Peyer's patch (tissue), 4 donors: ENCODE measurements around the gene FGF22. TPM values are rescaled to one million over a fixed set of nuclear protein-coding genes. Genes with fewer than 3 reads are reported as not detected.

Source experiments
- DNase-seq, 3 donors: peaks; one replicate each; pipeline ENCODE4 v3.0.0-alpha.2; 2017 to 2019
- H3K27ac ChIP-seq, 4 donors: fragments of 200-600 bp; sonication (generic); one replicate each; pipeline ENCODE4 v1.5.1; 2016 to 2019
- H3K27me3 ChIP-seq, 2 donors: fragments of 200-600 bp; sonication (generic); one replicate each; pipeline ENCODE4 v1.5.1; 2019
- H3K36me3 ChIP-seq, 3 donors: fragments of 200-600 bp; sonication (generic); one replicate each; pipeline ENCODE4 v1.5.1; 2016 to 2019
- H3K4me1 ChIP-seq, 4 donors: fragments of 200-600 bp; sonication (generic); one replicate each; pipeline ENCODE4 v1.5.1; 2016 to 2019
- H3K4me3 ChIP-seq, 4 donors: fragments of 200-600 bp; sonication (generic); 1 replicate in 3 of 4; 2 replicates in 1 of 4; pipeline ENCODE4 v1.5.1; 2016 to 2019; ENCODE audit warnings: mild to moderate bottlenecking in 1 of 4
- H3K9me3 ChIP-seq, 4 donors: fragments of 200-600 bp; sonication (generic); one replicate each; pipeline ENCODE4 v1.5.1; 2016 to 2019; ENCODE audit warnings: mild to moderate bottlenecking in 1 of 4
- CTCF ChIP-seq, 6 experiments: fragments of 450-650 bp in 4 of 6; fragments of 200-600 bp in 2 of 6; sonication (generic) in 1 of 6; IDR thresholded peaks; one replicate each; pipeline ENCODE4 v1.5.1; 2017 to 2019; ENCODE audit warnings: antibody characterized with exemption in 6 of 6, mild to moderate bottlenecking in 3 of 6, moderate library complexity in 1 of 6
- POLR2A ChIP-seq, 2 donors: fragments of 450-650 bp; IDR thresholded peaks; one replicate each; pipeline ENCODE4 v1.5.1; 2017; ENCODE audit warnings: antibody characterized with exemption in 2 of 2, mild to moderate bottlenecking in 2 of 2, moderate library complexity in 2 of 2
- total RNA-seq, 4 donors: library from RNA; depleted of rRNA; stranded (reverse); fragments of >200 nt; gene quantifications; one replicate each; pipeline ENCODE4 v1.1.0, GENCODE V29; 2016

FGF22 gene
- total RNA-seq, 4 donors from 2014 or later: not detected

DNA sequence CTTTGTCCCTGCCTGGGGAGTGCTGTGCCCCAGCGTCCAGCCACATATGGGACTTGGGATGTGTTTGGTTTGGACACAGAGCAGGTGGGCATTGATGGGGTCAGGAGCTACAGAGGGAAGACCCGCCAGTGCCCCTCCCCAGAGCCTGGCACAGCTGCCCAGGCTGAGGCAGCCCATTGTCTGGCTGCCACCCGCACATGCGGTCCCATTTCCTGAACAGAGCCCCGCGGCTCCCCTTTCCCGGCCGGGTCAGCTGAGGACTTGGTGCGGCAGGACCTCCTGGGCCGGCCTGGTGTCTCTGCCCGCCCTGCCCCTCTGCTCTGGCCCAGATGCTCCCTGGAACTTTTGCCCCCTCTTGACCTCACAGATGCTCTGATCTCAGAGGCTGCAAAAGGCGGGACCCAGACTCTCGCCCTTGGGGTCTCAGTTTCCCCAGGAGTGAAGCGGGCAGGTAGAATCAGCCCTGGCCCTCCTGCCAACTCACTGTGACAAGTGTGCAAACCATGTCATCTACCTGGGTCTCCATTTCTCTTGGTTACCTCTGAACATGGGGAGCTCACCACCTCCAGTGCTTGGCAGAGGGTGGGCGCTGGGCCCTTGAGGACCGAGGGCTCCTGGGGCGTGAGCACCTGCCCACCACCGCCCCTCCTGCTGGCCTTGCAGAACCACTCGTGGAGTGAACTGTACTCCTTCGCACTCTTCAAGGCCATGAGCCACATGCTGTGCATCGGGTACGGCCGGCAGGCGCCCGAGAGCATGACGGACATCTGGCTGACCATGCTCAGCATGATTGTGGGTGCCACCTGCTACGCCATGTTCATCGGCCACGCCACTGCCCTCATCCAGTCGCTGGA is 32.2 kb upstream of the FGF22 start:
- H3K4me3 ChIP-seq: no peak overlapping the region
- H3K27ac ChIP-seq: no peak overlapping the region
- TF ChIP-seq POLR2A (IDR thresholded peaks at IDR 0.05) (no peak), CTCF (IDR thresholded peaks at IDR 0.05) (no peak)
- no peak for DNase-seq
- peaks cover 0 to 18% (median 9%) of the 10 kb centered on the region in 4 donors for H3K4me1 ChIP-seq
- H3K36me3 ChIP-seq: no peaks in the 10 kb centered on the region
- H3K27me3 ChIP-seq: no peaks in the 10 kb centered on the region
- no peaks in the 10 kb centered on the region for H3K9me3 ChIP-seq

GRCh38 chr19:608155-609003 is 31.3 kb upstream of the FGF22 start:
- Histone ChIP-seq H3K36me3 (no peaks in the 10 kb centered on the region), H3K4me1 (peaks cover 0 to 18% (median 9%) of the 10 kb centered on the region in 4 donors), H3K27ac (no peak overlapping the region), H3K27me3 (no peaks in the 10 kb centered on the region), H3K4me3 (no peak overlapping the region), H3K9me3 (no peaks in the 10 kb centered on the region)
- no peak for TF ChIP-seq CTCF (IDR thresholded peaks at IDR 0.05)
- no peak for TF ChIP-seq POLR2A (IDR thresholded peaks at IDR 0.05)
- no peak for DNase-seq

GRCh38 chr19:609004-609346 is 30.7 kb upstream of the FGF22 start:
- peak in 1 of 3 donors; percentile 69 for DNase-seq

DNA sequence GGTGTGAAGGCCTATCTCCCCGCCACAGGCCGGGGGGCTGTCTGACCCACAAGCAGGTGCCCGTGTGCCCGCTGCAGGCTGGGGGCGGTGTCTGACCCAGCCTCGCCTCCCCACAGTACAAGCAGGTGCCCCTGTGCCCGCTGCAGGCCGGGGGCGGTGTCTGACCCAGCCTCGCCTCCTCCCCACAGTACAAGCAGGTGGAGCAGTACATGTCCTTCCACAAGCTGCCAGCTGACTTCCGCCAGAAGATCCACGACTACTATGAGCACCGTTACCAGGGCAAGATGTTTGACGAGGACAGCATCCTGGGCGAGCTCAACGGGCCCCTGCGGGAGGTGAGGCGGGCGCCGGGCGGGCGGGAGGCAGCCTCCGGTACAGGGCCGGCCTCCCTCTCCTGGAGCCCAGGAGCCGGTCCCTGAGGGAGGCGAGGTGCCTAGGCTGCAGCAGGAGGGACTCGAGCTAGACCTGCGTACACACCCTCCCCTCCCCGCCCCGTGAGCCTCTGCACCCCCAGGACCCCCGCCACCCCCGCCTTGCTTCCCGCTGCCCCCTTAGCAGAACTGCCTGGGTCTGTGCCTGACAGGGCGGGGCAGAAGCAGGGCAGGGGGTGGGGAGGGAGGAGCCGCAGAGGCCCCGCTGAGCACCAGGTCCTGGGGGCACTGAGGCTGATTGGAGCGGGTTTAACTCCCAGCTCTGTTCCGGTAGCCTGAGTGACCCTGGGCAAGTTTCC is 29.4 kb upstream of the FGF22 start:
- DNase-seq: peak in 2 of 3 donors; percentile 69 to 78

More at GRCh38 chr19:609004-609346, 30.7 kb upstream of the FGF22 start:
- TF ChIP-seq POLR2A (IDR thresholded peaks at IDR 0.05) (no peak), CTCF (IDR thresholded peaks at IDR 0.05) (no peak)
- H3K27ac ChIP-seq: no peak overlapping the region
- H3K4me3 ChIP-seq: no peak overlapping the region
- H3K4me1 ChIP-seq: peaks cover 0 to 18% (median 9%) of the 10 kb centered on the region in 4 donors
- no peaks in the 10 kb centered on the region for H3K9me3 ChIP-seq
- H3K27me3 ChIP-seq: no peaks in the 10 kb centered on the region
- H3K36me3 ChIP-seq: no peaks in the 10 kb centered on the region

More for the DNA sequence above, 29.4 kb upstream of the FGF22 start:
- TF ChIP-seq CTCF (IDR thresholded peaks at IDR 0.05): no peak
- TF ChIP-seq POLR2A (IDR thresholded peaks at IDR 0.05): no peak
- Histone ChIP-seq H3K4me3 (peak overlapping the region; percentile 21 to 50 (median 34)), H3K9me3 (no peaks in the 10 kb centered on the region), H3K36me3 (no peaks in the 10 kb centered on the region), H3K27me3 (no peaks in the 10 kb centered on the region), H3K4me1 (peaks cover 0 to 18% (median 9%) of the 10 kb centered on the region in 4 donors), H3K27ac (peak overlapping the region; percentile 47 to 79 (median 68))
